KOPT-K1 (cell line): ENCODE measurements around the gene ZNF423.

Source experiments
- H3K27ac ChIP-seq: fragments of 200-600 bp; sonication (generic); 2 replicates; pipeline ENCODE4 v1.5.1; 2016; ENCODE audit warnings: antibody characterized with exemption, mild to moderate bottlenecking, low read depth, low read length; ENCODE audit not compliant: poor library complexity, severe bottlenecking
- H3K36me3 ChIP-seq: fragments of 200-600 bp; sonication (generic); 2 replicates; pipeline ENCODE4 v1.5.1; 2017; ENCODE audit warnings: antibody characterized with exemption, mild to moderate bottlenecking, low read length, moderate library complexity; ENCODE audit not compliant: insufficient read depth
- H3K9me3 ChIP-seq: fragments of 200-600 bp; sonication (generic); 2 replicates; pipeline ENCODE4 v1.5.1; 2017; ENCODE audit warnings: antibody characterized with exemption, low read length, mild to moderate bottlenecking; ENCODE audit not compliant: insufficient read depth, poor library complexity, severe bottlenecking

Gene ZNF423

DNA sequence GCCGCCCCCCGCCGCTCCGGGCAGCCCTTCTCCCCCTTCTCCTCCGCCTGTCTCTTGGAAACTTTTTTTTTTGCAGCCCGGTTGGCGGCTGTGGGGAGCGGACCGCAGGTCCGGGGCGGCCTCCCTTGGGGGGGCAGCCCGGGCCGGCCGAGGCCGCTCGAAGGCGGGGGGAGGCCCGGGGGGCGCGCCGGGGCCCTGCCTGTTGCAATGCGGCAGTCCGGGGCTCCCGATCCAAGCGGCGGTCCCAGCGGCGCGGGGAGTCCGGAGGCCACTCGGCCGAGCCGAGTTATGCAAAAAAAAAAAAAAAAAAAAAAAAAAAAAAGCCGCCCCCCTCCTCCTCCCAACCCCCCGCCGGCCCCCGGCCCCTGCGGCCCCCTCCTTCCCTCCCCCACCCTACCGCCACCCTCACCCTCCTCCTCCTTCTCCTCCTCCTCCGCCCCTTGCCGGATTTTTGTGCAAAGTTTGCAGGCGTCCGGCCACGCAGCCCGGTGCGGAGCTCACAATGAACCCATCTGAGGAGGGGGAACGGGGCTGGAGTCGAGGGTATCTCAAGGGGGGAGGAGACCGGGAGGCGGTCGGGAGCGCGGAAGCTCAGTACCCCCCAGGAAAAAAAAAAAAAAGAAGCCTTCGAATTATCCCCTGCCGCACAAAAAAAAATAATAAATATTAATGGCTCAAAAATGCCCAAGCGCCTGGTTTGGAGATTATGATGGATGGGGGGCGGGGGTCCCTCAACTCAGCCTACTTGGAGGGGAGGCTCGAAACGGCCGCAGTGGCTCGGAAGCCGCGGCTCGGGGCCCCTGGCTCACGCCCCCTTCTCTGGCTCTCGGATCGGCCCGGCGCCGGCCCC is at the start of gene ZNF423:
Gene ZNF423 (minus strand): TSS at position 291 of the 850 bp plus-strand sequence. CDS start 338 bp downstream, outside the sequence.
- H3K36me3 ChIP-seq: no peaks in the 10 kb centered on the region
- no peak within 1 kb of the TSS for H3K27ac ChIP-seq
- no peaks in the 10 kb centered on the region for H3K9me3 ChIP-seq

DNA sequence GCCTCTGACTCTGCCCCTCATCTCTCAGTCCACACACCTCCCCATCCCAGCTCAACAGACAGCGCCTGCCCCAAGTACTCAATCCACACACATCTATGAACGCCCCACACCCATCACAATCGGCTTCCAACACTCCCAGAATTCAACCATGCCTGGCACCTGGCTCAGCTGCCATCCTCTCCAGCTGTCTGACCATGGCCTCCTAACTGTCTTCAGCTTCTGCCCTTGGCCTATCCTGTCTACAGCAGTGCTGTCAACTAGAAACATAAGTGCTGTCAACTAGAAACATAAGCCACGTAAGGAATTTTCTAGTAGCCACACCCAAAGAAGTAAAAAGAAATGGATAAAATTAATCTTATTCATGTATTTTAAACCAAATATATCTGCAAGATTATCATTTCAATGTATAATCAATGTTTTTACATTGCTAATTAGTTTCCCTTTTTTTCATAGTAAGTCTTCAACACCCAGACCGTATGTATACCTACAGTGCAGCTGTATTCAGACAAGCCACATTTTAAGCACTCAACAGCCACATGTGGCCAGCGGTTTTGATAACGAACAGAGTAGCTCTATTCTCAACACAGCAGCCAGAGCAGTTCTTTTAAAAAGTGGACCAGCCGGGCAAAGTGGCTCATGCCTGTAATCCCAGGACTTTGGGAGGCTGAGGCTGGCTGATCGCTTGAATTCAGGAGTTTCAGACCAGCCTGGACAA is 48.6 kb upstream of the ZNF423 start:
- Histone ChIP-seq H3K36me3 (no peaks in the 10 kb centered on the region), H3K27ac (no peak overlapping the region), H3K9me3 (no peaks in the 10 kb centered on the region)

DNA sequence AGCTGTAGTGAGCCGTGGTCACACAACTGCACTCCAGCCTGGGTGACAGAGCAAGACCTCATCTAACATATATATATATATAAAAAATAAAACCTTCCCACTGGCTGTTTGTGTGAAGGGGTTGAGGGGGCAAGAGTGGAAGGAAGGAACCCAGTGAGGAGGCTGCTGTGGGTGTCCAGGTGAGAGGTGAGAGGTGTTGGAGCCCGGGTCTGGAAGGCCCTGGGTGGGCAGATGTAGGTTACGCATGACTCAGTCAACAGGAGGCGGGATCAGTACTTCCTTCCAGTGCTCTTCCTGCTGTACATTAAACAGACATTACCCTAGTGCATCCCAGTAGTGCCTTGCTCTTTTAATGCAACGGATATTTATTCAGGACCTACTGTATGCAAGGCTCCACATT is 47.0 kb upstream of the ZNF423 start:
- H3K36me3 ChIP-seq: no peaks in the 10 kb centered on the region
- H3K9me3 ChIP-seq: no peaks in the 10 kb centered on the region
- no peak overlapping the region for H3K27ac ChIP-seq

DNA sequence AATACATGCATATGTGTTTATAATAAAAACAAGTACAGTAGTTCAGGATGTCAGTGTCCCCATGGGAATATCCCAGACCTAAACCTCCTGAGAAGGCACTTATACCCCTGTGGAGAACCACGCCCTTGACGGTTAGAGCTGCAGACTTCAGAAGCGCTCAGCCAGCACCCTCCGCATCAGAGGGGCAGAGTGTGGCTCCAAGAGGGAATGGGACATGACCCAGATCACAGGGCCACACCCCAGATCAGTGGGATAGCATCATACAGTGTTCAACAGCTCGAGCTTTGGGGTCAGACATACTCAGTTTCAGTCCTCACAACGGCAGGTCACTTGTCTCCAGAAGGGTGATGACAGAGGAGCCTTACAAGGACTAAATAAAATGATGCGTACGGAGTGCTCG is 45.8 kb upstream of the ZNF423 start:
- H3K27ac ChIP-seq: no peak overlapping the region
- H3K9me3 ChIP-seq: no peaks in the 10 kb centered on the region
- no peaks in the 10 kb centered on the region for H3K36me3 ChIP-seq

DNA sequence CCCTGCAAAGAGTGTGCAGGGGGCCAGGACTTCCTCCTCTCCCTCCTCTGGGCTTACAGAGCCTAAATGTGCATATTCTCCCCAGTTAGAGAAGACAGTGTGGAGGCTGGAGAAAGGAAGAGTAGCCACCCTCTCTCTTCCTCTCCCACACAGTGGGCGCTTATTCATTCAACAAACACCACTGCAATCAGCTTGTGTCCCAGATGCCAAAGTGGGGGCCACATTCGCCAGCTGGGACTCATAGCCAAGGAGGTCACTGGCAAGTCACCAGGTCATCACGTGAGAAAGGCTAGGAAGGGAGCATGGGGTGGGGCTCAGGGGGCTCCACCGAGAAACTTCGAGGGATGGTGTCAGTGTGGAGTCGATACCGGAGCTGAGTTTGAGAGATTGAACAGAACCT is 45.0 kb upstream of the ZNF423 start:
- no peak overlapping the region for H3K27ac ChIP-seq
- H3K9me3 ChIP-seq: no peaks in the 10 kb centered on the region
- no peaks in the 10 kb centered on the region for H3K36me3 ChIP-seq

DNA sequence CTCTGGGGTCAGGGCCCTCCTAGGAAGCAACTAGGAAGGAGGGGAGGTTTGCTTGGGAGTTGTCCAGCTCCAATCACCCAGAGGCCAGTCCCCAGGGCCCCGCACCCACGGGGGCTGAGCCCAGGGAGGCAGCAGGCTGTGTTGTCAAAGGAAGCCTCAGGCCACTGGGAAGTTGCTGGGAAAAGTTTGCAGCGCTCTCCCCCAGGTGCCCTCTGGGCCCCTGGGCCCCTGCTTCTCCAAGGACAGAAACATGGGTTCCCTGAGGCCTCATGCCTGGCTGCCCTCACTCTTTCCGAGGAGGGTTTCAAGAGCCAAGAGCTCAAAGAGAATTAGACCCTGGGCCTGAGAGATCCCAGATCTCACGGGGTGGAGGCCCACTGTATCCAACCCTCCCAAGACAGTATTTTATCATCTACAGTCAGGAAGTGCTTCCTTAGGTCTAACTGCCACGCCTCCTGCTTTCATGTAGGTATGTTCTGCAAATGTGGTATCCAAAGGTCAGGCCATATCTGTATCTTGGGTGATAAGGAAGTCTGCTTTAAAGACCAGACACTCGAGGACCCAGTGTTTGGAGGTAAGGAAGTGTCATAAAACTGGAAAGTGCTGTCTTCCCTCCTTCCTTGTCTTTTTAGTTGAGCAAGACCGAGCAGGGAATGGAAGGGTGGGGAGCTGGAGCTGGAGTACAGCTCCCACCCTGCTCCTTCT is 44.2 kb upstream of the ZNF423 start:
- H3K27ac ChIP-seq: no peak overlapping the region
- no peaks in the 10 kb centered on the region for H3K9me3 ChIP-seq
- H3K36me3 ChIP-seq: no peaks in the 10 kb centered on the region

DNA sequence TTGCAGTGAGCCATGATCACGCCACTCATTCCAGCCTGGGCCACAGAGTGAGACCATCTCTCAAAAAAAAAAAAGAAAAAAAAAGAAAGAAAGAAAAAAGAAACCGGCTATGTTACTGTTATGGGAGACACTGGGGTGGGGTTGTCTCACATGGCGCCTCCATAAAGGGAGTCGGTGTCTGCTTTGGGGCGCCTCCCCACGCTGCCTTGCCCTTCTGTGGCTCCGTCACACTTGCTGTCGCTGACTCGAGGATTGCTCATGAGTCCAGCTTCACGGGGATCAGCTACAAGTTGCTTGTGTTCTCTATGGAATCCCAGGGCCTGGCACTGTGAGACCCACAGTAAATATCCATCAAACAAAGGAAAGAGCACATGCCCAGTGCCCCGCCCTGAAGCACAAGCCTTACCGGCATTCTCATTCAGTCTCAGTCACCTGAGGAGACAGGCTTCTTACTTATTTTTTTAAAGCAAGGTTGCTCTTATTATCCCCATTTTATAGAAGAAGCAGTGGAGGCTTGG is 40.6 kb upstream of the ZNF423 start:
- no peaks in the 10 kb centered on the region for H3K36me3 ChIP-seq
- no peaks in the 10 kb centered on the region for H3K9me3 ChIP-seq
- no peak overlapping the region for H3K27ac ChIP-seq

DNA sequence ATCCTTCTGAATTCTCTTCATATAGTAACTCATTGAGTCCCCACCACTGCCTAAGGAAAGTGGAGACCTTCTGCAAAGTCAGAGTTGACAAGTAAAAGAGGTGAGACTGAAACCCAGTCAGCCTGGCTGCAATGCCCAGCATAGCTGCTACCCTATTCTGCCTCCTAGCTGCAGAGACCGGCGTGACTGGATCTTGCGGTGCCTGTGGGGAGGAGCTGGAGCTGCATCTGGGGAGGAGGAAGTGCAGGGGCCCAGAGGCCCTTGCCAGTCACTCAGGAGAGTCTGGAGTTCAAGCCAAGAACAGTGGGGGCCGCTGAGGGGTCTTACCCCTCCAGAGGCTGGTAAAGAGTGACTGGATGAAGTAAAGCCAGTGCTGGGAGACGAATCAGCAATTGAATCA is 35.0 kb upstream of the ZNF423 start:
- no peaks in the 10 kb centered on the region for H3K9me3 ChIP-seq
- H3K36me3 ChIP-seq: no peaks in the 10 kb centered on the region
- H3K27ac ChIP-seq: no peak overlapping the region

DNA sequence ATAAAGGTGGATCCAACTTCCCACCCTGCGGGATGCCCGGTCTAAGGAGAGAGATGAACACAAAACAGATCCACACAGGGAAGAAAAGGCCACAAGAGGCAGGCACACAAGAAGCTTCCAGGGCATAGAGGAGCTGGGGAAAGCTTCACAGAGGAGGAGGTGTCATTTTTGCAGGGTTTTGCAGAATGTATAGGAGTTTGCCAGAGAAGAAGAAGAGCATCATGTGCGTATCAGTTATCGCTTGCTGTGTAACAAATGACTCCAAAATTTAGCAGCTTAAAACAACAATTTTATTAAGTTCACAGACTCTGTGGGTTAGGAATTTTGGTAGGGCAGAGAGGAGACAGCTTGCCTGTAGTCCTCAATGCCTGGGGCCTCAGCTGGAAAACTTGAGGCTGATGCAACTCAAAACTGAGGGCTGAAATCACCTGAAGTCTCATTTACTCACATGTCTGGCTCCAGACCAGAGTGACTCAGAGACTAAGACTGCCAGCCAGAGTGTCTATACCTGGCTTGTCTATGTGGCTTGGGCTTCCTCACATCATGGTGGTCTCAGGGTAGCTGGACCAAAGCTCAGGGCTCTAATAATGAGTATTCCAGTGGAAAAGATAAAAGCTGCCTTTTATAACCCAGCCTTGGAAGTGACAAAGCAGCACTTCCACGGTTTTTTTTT is 33.9 kb upstream of the ZNF423 start:
- Histone ChIP-seq H3K36me3 (no peaks in the 10 kb centered on the region), H3K9me3 (no peaks in the 10 kb centered on the region), H3K27ac (no peak overlapping the region)

DNA sequence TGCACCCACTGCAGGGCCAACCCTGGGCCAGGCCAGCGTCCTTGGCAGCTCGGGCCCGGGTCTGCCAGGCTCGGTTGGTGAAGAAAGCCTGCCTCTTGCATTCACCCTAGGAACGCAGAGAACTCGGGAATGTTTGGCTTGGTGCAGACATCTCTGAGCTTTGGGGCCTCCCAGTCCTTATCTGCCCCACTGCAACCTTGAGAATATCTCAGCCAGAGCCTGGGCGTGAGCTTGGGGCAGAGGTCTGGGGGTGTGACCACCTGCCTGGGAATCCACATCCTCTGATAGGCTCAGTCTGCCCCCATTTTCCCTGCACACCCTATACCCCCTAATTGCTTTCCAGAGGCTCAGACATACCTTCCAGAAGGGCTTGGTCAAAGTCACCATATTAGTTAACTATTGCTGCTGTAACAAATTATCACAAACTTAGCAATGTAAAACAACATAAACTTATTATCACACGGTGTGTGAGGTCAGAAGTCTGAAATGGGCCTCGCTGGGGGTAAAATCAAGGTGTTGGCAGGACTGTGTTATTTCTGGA is 30.7 kb upstream of the ZNF423 start:
- H3K9me3 ChIP-seq: no peaks in the 10 kb centered on the region
- H3K27ac ChIP-seq: no peak overlapping the region
- H3K36me3 ChIP-seq: no peaks in the 10 kb centered on the region

DNA sequence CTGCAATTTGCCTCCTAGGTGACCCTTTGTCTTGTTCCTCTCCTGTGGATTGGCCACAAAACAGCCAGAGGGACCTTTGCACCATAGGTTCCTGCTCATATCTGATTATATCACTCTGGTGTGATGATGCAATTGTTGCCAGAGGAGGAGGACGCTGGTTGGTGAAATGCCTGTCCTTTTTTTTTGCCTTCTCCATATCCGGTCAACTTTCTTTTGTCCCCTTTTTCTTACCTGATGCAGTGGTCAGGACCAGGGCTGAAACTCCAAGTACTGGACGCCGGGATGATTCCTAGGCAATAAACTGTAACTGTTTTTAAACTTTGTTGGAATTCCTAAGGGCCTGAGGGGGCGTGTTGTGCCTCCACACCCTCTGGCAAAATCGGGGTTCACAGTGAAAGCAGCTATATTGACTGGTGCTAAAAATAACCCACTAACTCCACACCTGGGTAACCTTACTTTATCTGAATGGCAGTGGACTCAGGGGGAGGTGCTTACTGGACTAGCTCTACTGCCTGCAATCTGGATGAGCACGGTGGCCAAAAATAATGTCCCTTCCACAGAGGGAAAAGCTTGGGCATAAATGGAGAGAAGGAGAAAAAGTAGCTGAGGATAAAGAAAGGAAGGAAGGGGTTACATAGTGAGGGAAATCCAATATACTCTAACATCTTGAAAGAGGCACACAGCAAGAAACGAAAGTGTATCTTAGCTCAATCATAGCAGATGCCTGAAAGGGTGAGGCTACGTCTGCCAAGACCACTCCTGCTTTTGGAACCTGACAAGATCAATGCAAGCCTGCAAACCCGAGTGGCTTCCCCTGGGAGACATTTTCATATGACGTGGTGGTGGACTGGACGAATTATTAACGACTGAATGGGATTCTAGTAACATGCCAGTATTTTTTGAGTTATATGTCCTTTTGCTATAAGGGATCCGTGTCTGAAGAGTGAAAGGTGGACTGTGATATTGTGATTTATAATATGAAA is 28.4 kb upstream of the ZNF423 start:
- Histone ChIP-seq H3K9me3 (no peaks in the 10 kb centered on the region), H3K27ac (no peak overlapping the region), H3K36me3 (no peaks in the 10 kb centered on the region)

DNA sequence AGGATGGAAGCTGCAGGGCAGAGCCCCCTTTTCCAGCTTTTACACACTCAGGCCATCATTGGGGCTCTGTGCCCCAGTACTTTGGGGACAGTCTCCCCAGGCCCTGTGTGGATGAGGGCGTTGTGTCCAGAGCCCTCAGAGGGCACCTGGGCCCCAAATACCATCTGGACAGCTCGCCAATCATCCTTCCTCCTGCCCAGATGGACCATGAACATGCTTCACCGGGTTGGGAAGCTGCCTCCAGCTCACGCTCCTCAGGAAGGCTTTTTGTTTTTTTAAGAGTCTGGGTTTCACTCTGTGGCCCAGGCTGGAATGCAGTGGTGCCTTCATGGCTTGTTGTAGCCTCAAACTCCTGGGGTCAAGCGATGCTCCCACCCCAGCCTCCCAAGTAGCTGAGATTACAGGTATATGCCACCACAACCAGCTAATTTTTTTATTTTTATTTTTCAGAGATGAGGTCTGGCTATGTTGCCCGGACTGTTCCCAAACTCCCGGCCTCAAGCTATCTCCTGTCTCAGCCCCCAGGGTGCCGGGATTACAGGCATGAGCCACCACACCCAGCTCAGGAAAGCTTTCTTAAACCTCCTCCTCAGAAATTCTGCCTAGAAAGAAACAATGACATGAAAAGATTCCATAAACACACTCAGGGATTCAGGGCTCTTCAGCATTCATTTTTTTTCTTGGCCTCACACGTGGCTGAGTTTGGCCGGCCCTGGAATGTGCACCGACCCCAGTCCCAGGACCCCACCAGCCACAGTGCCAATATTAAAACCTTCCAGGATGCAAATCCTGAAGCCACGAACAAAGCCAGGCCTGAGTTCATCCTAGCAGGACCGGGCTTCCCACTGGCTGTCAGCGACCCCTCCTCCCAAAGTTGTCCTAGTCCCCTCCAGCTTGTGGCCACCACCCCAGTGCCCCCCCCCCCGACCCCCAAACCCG is 27.4 kb upstream of the ZNF423 start:
- H3K27ac ChIP-seq: no peak overlapping the region
- H3K36me3 ChIP-seq: no peaks in the 10 kb centered on the region
- no peaks in the 10 kb centered on the region for H3K9me3 ChIP-seq

DNA sequence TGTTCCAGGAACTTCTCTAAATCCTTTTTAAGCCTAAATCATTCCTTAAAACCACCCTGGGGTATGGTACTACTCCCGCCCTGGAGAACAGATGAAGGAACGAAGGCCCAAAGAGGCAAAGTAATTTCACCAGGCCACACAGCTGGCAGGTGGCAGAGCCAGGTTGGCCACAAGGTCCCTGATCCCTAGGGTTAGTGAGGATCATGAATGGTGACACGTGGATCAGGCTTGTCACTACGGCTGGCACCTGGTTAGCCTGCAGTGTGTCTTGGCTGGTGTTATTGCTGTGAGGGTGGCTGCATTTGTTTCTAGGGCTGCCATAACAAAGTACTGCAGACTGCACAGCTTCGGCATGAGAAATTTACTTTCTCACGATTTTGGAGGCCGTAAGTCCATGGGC is 26.0 kb upstream of the ZNF423 start:
- H3K36me3 ChIP-seq: no peaks in the 10 kb centered on the region
- H3K27ac ChIP-seq: no peak overlapping the region
- no peaks in the 10 kb centered on the region for H3K9me3 ChIP-seq
